ENCODE measurements around the gene FXYD1.
"Not testable (repeated sequence)": the region's sequence is repeated elsewhere in the genome, so short reads cannot be mapped to it uniquely, and the experiment has no call there.

FXYD1 gene

DNA sequence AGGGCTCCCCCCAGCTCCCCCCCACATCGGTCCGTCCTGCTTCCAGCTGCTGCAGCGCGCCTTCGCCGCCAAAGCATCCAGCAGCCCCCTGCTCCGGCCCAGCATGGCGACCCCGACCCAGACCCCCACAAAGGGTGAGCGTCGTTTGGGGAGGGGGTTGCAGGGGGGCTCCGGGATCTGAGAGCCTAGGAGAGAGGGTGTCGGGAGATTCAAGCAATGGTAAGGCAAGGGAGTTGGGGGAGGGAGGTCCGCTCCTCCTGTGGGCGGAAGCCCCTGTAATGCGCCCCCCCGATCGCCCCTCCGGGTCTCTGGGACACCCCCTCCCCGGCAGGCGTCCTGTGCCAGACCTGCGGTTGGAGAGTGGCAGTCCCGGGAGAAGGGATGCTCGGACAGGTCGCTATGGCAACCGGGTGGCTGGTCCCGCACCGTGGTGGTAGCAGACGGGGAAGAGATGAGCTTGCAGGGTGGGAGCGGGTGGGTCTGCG lies 4.6 kb downstream of the FXYD1 start, which contains the start of gene FXYD7:
FXYD7 (plus strand) TSS at position 25 of the 485 bp plus-strand sequence; CDS start at position 104, 79 bp downstream.
- no peak for DNase-seq (ENCODE audit: low read depth)

DNA sequence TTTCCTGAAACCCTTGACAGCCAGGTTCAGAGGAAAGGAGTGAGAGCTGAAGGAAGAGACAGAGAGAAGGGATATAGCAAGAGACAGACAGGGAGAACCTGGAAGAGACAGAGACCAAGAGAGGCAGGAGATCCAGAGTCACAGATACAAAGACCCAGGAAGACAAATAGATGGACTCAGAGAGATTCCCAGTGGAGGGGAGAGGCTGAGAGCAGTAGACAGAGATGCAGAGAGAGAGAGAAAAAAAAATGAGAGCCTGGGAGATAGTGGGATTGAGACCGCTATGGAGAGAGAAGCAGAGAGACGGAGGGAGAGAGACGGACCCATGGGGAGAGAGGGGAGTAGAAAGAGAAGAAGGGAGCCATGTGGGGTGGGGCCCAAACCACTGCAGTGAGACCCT lies 5.2 kb downstream of the FXYD1 start:
- DNase-seq (ENCODE audit: low read depth): no peak

DNA sequence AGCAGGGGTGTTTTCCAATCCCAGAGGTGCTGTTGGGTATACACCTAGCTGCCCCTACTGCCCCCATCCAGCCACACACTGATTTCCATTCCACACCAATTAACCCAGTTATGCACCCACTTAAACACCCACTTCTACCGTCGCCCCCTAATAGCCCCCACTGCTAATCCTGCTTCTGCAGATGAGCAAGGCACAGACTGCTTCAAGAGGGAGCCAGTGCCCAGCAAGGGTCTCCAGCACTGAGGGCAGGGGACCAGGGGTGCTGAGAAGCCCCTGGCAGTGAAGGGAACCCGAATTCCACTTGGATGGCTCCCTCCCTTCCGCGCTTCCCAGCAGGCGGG lies 5.6 kb downstream of the FXYD1 start:
- no peak for DNase-seq (ENCODE audit: low read depth)

DNA sequence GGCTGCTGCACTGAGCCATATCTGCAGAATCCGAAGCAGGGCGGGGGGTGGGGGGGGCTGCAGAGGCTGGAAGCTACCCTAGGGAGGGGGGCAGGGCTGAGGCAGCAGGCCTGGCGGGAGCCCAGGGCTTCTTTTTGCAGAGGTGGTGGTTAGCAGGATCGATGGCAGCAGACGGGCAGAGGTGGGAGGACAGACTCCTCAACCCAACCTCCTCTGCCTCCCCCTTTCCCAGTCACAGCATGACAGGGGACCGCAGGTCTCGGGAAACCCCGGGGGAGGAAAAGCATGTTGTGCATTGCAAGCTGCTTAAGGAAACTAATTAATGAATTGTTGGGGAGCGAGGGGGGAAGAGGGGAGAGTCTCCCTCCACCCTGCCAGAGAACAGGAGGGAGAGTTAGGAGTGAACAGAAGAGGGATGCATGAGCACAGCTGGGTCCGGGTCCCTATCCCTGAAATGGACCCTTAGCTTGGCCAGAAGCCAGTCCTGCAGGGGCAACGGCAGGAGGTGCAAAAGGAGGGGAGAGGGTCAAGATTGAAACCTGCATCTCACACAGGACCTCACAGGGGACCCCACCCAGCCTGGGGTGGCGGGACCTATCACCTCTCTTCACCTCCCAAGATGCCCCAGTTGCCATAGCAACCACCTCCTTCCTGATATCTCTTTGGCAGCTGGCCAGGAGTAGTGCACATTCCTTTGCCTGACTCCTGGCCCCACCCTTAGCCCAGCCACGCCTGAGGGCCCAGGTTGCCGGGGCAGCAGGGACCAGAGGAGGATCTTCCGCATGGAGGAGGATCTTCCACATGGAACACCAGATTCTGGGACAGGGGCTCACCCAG lies 6.2 kb downstream of the FXYD1 start:
- DNase-seq (ENCODE audit: low read depth): no peak

DNA sequence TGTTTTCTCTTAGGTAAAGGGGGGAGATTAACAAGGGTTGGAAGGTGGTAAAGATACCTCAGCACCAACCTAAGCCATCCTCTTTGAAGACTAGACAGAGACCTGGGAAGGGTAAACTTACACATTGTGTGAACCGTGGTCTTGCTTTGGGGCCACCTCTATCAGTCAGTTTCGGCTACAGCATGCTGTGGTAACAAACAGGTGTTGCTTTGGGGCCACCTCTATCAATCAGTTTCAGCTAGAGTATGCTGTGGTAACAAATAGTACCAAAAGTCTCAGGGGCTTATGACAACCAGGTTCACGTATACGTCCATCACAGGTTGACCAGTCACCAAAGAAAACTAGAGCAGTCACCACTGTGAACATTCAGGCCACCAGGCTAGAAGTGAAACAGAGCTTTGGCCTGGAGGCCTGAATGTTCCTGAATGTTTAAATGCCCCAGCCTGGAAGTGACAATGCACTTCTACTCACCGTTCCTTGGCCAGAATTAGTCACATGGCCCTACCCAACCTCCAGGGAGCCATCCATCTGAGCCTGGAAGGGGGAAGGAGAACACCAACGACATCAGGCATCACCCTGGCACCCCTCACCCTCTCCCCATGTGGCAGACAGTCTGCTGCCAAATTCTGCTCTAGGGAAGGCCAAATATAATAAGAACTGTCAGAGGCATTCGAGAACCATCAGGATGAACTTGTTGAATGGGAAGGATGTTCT lies 8.3 kb downstream of the FXYD1 start:
- DNase-seq (ENCODE audit: low read depth): no peak

DNA sequence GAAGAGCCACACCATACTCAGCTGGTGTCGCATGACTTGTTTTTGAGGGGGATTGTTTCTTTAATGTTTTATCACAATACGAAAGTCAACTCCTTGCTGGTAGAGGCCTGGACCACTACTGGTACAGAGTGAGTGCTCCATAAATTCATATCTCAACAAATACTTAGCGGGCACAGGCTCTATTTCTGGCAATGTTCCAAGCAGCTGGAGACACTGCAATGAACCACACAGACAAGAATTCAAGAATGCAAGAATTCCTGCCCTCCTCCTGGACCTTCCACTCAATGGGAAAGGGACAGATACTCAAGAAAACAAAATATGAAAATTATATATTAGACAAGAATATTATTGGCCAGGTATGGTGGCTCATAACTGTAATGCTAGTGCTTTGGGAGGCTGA lies 10.8 kb downstream of the FXYD1 start:
- no peak for DNase-seq (ENCODE audit: low read depth)

DNA sequence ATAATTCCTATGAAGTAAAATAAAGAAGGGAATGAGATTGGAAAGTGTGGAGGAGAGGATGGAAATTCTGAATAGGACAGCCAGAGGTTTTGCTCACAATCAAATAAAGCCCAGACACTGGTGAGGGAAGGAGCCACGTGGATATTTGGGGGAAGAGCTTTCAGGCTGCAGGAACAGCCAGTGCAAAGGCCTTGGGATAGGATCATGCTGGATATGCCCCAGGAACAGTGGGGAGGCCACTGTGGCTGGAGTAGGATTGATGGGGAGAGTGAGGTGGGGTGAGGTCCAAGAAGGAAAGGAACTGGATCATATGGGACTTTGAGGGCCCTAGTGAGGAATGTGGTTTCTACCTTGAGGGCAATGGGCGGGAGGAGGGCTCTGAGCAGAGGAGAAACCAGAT lies 11.8 kb downstream of the FXYD1 start:
- DNase-seq (ENCODE audit: low read depth): no peak

DNA sequence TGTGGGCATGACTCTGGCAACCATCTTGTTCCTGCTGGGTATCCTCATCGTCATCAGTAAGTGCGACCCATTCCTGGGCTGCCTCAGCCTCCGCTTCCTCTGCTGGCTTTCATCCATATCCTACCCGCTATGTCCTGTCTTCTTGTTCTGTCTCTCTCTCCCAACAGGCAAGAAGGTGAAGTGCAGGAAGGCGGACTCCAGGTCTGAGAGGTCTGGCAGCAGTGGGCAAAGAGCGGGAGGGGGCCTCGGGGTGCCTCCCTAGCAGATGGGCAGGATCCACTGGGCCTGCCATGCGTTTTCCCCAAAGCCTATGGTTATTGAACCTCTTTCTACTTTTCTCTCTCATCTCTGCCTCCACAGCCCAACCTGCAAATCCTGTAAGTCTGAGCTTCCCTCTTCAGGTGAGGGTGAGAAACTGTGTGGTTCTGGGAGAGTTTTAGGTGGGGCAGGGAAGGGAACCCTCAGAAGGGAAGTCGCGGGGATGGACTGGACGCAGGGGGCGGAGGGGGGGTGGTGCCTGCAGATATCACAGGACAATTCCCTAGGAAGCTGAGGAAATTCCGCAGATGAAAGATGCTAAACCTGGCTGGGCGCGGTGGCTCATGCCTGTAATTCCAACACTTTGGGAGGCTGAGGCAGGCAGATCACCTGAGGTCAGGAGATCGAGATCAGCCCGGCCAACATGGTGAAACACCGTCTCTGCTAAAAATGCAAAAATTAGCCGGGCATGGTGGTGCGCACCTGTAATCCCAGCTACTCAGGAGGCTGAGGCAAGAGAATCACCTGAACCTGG lies 12.8 kb downstream of the FXYD1 start:
- DNase-seq (ENCODE audit: low read depth): no peak

DNA sequence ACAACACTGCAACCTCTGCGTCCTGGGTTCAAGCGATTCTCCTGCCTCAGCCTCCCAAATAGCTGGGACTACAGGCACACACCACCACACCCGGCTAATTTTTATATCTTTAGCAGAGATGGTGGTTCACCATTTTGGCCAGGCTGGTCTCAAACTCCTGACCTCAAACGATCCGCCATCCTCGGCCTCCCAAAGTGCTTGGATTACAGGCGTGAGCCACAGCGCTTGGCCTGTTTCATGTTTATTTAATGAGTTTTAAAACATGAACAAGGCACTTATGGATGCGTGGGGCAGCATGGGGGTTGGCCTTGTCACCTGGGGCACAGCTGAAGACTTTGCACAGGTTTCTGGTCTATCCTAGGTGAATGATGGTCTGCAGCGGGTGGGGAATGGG lies 14.5 kb downstream of the FXYD1 start:
- not testable (repeated sequence) for DNase-seq (ENCODE audit: low read depth)

DNA sequence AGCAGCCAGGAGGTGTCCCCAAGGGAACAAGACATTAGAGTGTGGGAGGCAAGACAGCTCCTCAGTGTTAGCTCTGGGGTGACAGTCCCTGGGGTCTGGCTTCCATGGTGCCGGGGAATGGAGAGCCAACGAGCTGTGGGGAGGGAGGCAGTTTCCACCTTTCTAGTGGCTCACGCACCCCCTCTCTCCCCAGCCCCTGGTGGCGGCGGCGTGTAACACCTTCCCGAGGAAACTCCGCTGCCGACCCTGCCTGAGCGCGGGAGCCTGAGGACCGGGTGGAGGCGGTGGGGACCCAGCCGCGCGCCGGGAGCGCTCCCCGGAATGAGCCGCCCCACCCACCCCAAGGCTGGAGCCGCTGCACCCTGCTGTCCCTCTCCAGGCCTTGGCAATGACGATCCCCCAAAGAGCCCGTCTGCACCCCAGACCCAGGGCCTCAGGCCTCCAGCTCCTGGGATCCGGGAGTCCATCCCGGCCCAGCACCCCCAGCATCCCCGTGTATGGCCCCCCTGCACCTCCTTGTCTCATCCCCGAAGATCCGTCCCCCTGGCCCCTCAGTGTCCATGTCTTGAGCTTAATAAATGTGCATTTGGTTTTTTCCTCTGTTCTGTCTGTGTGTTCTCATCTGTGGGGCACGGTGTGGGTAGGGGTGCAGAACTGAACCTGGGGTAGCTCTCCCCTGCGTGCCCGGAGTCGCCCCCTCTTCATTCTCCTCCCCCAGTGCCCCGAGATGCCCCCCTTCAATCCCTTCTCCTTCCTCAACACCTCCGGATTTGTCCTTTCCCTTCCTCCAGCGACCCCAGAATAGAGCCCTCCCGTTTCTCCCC lies 15.3 kb downstream of the FXYD1 start:
- peak; percentile 69 for DNase-seq (ENCODE audit: low read depth)

DNA sequence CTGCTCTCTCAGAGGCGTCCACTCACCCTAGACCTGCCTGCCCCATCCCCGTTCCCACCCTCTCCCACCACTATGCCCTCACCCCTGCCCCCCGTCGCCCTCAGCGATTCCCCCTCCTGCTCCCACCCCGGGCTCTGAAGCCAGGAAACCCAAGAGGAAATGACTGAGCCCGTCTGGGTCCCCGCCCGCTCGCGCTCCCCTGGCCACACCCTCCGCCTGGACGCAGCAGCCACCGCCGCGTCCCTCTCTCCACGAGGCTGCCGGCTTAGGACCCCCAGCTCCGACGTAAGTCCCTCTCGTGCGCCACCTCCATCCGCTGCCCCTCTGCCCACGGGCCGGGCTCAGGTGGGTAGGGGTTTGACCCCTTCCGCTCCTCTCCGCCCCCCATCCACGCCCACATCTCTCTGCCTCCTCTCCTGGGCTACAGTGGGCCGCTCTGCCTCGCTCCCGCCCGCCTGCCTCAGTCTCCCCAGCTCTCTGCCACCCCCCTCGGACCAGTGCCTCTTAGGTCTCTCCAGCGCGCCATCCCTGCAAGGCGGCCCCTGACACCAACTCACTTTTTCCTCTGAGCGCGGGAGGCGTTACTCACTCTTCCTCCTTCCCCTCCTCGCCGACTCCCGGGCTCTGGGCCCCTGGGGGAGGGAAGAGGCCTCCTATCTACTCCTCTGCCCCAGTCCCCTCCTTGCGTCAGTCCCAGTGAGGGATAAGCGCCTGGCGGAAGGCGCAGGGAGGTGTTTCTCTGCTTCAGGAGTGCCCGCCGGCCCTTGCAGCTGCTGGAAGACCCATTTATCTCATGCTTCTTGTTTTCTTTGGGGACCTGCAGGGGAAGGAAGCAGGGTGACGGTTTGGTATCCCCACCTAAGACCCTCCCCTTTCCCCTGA lies 16.1 kb downstream of the FXYD1 start, which contains the start of gene FXYD5:
FXYD5 (plus strand) TSS at position 211 of the 882 bp plus-strand sequence. CDS start 816 bp downstream, outside the sequence.
- DNase-seq (ENCODE audit: low read depth): peak; percentile 69

DNA sequence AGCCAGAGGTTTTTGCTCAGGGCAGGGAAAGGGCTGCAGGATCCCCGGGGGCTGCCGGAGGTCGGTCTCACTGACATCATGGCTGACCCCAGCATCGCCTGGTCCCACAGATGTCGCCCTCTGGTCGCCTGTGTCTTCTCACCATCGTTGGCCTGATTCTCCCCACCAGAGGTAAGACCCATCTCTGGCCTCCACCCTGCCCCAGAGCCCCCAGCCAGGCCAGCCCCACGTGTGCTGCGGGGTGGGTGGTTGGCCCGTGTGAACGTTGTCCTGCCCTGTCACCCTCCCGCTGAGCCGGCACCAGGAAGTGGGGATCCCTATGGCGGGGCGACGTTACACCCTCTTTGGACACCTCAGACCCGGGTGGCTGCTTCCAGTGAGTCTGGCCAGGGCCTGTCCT lies 16.8 kb downstream of the FXYD1 start:
- no peak for DNase-seq (ENCODE audit: low read depth)

DNA sequence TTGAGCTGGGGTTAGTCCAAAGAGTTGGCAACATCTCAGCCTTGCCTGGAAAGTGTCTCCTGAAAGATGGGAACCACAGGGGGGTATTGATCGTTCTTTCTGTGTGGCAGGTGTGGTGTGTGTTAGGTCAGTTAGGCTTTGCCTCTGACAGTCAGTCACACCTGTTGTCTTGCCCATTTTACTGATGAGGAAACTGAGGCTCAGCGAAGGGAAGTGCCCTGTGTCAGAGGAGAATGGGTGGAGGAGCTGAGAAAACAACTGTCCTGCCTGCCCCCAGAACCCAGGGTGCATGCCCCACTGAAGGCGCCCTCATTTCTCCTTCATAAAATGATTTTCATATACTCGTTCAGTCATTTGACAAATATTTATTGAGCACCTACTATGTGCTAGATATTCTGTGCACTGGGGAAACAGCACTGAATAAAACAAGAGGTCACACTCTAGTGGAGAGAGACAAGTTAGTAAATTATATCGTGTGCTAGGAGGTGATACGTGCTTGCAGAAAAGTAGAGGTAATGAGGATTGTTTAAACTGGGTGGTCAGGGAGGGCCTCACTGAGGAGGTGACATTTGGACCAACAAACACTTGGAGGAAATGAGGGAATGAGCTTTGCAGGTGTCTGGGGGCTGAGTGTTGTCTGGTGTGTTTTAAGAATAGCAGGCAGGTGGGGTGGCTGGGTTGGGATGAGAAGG lies 17.5 kb downstream of the FXYD1 start:
- DNase-seq (ENCODE audit: low read depth): no peak

DNA sequence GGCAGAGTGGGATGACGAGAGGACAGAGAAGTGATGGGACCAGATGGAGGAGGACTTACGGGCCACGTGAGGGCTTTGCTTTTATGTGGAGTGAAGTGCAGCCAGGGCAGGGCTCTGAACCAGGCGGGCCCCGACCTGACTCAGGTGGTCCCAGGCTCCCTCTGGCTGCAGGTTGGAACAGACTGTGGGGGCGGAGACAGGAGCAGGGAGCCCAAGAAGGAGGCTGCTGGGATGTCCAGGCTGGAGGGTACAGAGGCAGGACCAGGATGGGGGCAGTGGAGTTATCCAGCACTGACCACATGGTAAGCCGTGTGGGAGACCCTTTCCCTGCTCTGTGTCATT lies 18.0 kb downstream of the FXYD1 start:
- DNase-seq (ENCODE audit: low read depth): no peak

DNA sequence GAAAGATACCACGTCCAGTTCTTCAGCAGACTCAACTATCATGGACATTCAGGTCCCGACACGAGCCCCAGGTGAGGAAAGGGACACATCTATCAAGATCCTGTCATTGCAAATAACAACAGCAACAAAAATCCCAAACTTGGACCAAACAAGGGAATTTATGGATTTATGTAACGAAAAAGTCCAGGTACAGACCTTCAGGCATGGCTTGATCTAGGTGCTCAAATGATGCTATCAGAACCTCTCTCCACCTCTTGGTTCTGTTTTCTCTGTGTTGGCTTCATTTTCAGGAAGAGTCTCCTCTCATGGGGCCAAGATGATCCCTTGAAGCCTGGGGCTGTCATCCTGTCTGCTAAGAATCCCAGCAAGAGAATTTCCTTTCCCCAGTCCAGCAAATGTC lies 18.8 kb downstream of the FXYD1 start:
- DNase-seq (ENCODE audit: low read depth): no peak

DNA sequence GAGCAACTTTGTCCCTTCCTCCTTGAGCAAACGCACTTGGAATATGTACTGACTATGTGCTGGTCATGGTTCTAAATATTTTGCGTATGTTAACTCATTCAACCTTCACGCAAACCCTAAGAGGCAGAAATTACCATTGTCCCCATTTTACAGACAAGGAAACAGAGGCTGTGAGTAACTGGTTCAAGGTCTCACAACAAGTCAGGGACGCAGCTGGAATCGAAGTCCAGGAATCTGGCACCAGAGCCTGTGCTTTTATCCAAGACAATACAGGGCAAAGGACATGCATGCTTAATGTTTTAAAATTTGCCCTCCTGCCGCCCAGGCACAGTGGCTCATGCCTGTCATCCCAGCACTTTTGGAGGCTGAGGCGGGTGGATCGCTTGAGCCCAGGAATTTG lies 21.0 kb downstream of the FXYD1 start:
- no peak for DNase-seq (ENCODE audit: low read depth)

DNA sequence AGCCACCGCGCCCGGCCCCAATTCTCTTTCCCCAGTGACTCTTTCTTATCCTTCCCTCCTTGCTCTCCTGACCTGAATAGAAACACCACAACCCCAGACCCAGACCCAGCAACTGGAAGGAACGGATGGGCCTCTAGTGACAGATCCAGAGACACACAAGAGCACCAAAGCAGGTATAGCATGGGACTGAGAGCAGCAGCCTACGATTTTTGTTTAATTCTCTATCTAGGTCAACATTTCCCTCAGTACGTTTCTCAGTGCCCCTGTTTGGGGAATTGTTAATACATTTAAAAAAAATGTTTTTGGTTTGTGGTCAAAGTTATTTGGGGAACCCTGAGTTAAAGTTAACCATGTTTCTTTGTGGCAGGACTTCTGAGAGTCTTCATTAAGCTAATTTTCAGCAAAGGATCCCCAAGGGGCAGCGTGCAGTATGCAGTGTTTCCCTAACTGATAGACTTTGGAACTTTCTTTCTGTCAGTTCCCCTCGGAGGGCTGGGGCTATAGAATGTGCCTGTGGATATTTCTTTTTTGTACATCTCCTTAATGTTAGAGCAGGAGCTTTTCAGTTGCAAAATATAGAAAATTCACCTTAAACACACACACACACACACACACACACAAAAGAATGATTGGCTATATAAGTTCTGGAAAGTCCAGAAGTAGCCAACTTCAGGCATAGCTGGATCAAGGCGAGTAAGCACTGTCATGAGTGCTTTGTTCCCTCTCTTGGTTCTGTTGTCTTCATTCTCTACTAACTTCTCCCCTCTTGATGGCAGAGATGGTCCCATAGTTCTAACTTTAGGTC lies 22.2 kb downstream of the FXYD1 start:
- DNase-seq (ENCODE audit: low read depth): no peak

DNA sequence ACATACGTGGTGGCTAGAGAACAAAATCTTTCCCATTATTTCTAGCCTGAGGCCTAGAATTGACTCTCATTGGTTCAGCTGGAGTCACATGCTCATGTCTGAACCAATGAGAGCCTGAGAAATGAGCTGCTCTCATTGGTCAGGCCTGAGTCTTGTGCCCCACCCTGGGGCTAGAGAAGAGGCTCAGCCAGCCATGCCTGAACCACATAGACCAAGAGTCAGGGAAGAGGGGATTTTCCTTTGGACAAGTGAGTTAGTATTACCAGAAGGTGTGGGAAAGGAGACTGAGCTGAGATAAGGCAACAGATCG lies 22.8 kb downstream of the FXYD1 start:
- no peak for DNase-seq (ENCODE audit: low read depth)
